ENCODE results near the gene STARD7. TPM values are rescaled to one million over a fixed set of nuclear protein-coding genes. Genes with fewer than 3 reads are reported as not detected.

Gene STARD7
- total and polyA plus RNA-seq, 7 experiments from 2014 or later = 56.5 to 133 (median 75.7) TPM

GRCh38 chr2:96151595-96152303 lies 56.9 kb downstream of the STARD7 start:
- peak in 1 of 9 donors; percentile 7 for DNase-seq
- H3K4me3 Mint-ChIP-seq = peak overlapping the region in 5 of 10 donors; percentile 23 to 60 (median 40)
- H3K4me1 ChIP-seq (ENCODE audit: control insufficient read depth in 2 of 2, insufficient read depth in 2 of 2, low read length in 2 of 2) = peaks cover 40 to 56% of the 10 kb centered on the region in 2 donors

GRCh38 chr2:96150791-96151594 lies 57.6 kb downstream of the STARD7 start:
- Histone ChIP-seq H3K4me1 (ENCODE audit: control insufficient read depth in 2 of 2, insufficient read depth in 2 of 2, low read length in 2 of 2) (peaks cover 40 to 51% of the 10 kb centered on the region in 2 donors), H3K36me3 (ENCODE audit: control insufficient read depth in 2 of 3, insufficient read depth in 3 of 3, low read length in 3 of 3) (no peaks in the 10 kb centered on the region), H3K9me3 (ENCODE audit: control insufficient read depth in 2 of 3, low read length in 3 of 3) (no peaks in the 10 kb centered on the region), H3K27me3 (ENCODE audit: control insufficient read depth in 2 of 2, insufficient read depth in 2 of 2, low read length in 2 of 2) (no peaks in the 10 kb centered on the region), H3K27ac (ENCODE audit: low read depth, low read length) (no peak overlapping the region), H3K4me3 (ENCODE audit: low read length) (no peak overlapping the region)
- Mint-ChIP-seq H3K36me3 (no peaks in the 10 kb centered on the region), H3K4me3 (peak overlapping the region in 3 of 10 donors; percentile 19 to 40 (median 23)), H3K4me1 (peaks cover 45 to 81% (median 68%) of the 10 kb centered on the region in 7 donors), H3K27ac (peak overlapping the region in 8 of 9 donors; percentile 84 to 100 (median 98)), H3K9me3 (peaks cover 0 to 10% (median 0%) of the 10 kb centered on the region in 11 donors), H3K27me3 (no peaks in the 10 kb centered on the region)
- POLR2A ChIA-PET = interaction anchor here (0.6 to 11.9 kb wide), 8 partner anchors 8 to 1078 kb away, joined by 3 to 106 read pairs (median 6); no protein-coding TSS in a partner anchor
- ATAC-seq = no peak
- intact Hi-C loops (cut with micrococcal nuclease) = no loop called here
- CTCF ChIA-PET = interaction anchor here (1.2 to 2.3 kb wide), 3 partner anchors 9 to 12 kb away, joined by 3 to 9 read pairs (median 8); no protein-coding TSS in a partner anchor
- no peak for DNase-seq

More at GRCh38 chr2:96151595-96152303, 56.9 kb downstream of the STARD7 start:
- intact Hi-C loops (cut with micrococcal nuclease) = no loop called here
- Histone ChIP-seq H3K27me3 (ENCODE audit: control insufficient read depth in 2 of 2, insufficient read depth in 2 of 2, low read length in 2 of 2) (no peaks in the 10 kb centered on the region), H3K9me3 (ENCODE audit: control insufficient read depth in 2 of 3, low read length in 3 of 3) (no peaks in the 10 kb centered on the region), H3K27ac (ENCODE audit: low read depth, low read length) (no peak overlapping the region), H3K36me3 (ENCODE audit: control insufficient read depth in 2 of 3, insufficient read depth in 3 of 3, low read length in 3 of 3) (no peaks in the 10 kb centered on the region), H3K4me3 (ENCODE audit: low read length) (no peak overlapping the region)
- Mint-ChIP-seq H3K27me3 (no peaks in the 10 kb centered on the region), H3K4me1 (peaks cover 46 to 82% (median 71%) of the 10 kb centered on the region in 7 donors), H3K36me3 (no peaks in the 10 kb centered on the region), H3K9me3 (peaks cover 0 to 5% (median 0%) of the 10 kb centered on the region in 11 donors), H3K27ac (peak overlapping the region; percentile 29 to 100 (median 93))
- ATAC-seq = no peak
- CTCF ChIA-PET = interaction anchor here (0.8 to 2.3 kb wide), 2 partner anchors 10 to 22 kb away, joined by 4 to 9 read pairs; no protein-coding TSS in a partner anchor
- POLR2A ChIA-PET = interaction anchor here (0.7 to 11.9 kb wide), 7 partner anchors 7 to 441 kb away, joined by 3 to 106 read pairs (median 4); no protein-coding TSS in a partner anchor

DNA sequence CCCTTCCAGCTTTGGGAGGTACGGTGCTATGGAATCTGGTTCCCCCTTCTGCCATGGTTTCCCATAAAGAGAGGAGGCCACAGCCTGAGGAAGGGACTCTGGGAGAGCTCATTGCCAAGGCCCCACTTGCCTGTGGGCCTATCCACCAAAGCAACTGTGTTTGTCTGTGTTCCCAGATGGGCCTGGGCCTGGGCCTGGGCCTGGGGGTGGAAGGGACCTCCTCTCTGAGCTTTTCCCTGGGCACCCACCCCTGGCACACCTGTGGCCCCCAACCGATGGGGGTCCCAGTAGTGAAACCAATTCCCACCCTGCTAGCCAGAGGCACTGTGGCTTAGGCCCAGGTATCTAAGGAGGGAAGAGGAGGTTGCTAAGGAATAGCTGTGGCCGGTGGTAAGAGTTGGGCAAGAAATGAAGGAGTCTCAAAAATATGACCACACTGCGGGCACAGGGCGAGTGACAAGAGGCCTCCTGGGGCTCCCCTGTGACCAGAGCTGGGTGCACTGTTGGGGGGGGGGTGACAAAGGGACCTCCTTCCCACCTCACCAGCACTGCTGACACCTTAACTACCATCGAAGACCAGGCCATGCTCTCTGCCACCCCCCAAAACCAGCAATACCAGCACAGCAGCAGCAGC lies 58.5 kb downstream of the STARD7 start:
- CTCF ChIA-PET = interaction anchor here (0.6 to 2.3 kb wide), 4 partner anchors 9 to 17 kb away, joined by 3 to 9 read pairs (median 6); no protein-coding TSS in a partner anchor
- no peak overlapping the region for H3K4me3 ChIP-seq (ENCODE audit: low read length)
- ATAC-seq = no peak
- DNase-seq = peak in 1 of 9 donors; percentile 6
- H3K9me3 ChIP-seq (ENCODE audit: control insufficient read depth in 2 of 3, low read length in 3 of 3) = no peaks in the 10 kb centered on the region
- H3K27ac ChIP-seq (ENCODE audit: low read depth, low read length) = peak overlapping the region; percentile 82
- H3K27me3 Mint-ChIP-seq = no peaks in the 10 kb centered on the region
- peak overlapping the region in 1 of 10 donors; percentile 18 for H3K4me3 Mint-ChIP-seq
- intact Hi-C loops (cut with micrococcal nuclease) = no loop called here
- H3K36me3 Mint-ChIP-seq = no peaks in the 10 kb centered on the region
- POLR2A ChIA-PET = interaction anchor here (0.6 to 11.9 kb wide), 6 partner anchors 9 to 1077 kb away, joined by 3 to 106 read pairs (median 8); no protein-coding TSS in a partner anchor
- H3K4me1 Mint-ChIP-seq = peaks cover 42 to 79% (median 67%) of the 10 kb centered on the region in 7 donors
- H3K27me3 ChIP-seq (ENCODE audit: control insufficient read depth in 2 of 2, insufficient read depth in 2 of 2, low read length in 2 of 2) = no peaks in the 10 kb centered on the region
- H3K36me3 ChIP-seq (ENCODE audit: control insufficient read depth in 2 of 3, insufficient read depth in 3 of 3, low read length in 3 of 3) = no peaks in the 10 kb centered on the region
- peak overlapping the region; percentile 76 to 100 (median 98) for H3K27ac Mint-ChIP-seq
- peaks cover 0 to 10% (median 0%) of the 10 kb centered on the region in 11 donors for H3K9me3 Mint-ChIP-seq
- peaks cover 44 to 55% of the 10 kb centered on the region in 2 donors for H3K4me1 ChIP-seq (ENCODE audit: control insufficient read depth in 2 of 2, insufficient read depth in 2 of 2, low read length in 2 of 2)

DNA sequence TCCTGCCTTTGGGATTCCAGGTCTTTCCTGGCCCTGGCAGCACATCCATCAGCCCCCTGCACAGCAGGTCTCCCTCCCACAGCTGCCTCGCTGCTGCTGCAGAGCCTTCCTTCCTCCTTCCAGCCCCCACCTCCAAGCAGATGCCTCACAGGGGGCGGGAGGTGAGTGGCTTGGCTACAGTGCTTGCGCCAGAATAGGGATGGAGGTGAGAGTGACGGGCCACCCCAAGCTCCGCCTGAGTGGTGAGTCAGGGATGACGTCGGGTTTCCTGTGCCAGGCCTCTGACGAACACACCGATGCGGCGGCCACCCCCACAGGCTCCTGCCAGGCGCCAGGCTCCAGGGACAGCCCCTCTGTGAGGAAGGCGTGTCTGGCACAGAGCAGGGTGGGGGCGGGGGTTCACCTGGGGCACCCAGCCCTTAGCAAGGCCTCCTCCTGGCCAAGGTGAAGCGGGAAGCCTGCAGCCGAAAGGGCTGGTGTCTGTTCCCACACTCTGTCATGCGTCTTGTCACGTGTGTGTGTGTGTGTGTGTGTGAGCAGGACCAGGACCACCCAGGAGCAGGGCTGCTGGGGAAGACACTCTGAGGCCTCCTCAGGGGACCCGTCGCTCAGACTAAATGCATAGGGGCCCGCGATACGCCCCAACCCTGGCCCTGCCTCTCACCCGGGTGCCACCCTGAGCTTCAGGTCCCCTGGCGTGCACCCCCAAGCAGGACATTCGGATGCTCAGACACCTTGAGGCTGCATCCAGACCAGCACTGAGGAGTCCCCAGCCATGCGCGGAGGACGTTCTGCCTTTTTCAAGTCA lies 60.0 kb downstream of the STARD7 start:
- H3K36me3 ChIP-seq (ENCODE audit: control insufficient read depth in 2 of 3, insufficient read depth in 3 of 3, low read length in 3 of 3) = peaks cover 0 to 7% (median 0%) of the 10 kb centered on the region in 3 experiments
- CTCF ChIA-PET = interaction anchor here (2.5 to 15.4 kb wide), 2 partner anchors 10 to 25 kb away, joined by 17 to 401 read pairs; partner anchors contain the start of gene ASTL
- H3K4me3 ChIP-seq (ENCODE audit: low read length) = peak overlapping the region; percentile 45
- peaks cover 0 to 8% (median 0%) of the 10 kb centered on the region in 5 donors for H3K36me3 Mint-ChIP-seq
- H3K4me1 ChIP-seq (ENCODE audit: control insufficient read depth in 2 of 2, insufficient read depth in 2 of 2, low read length in 2 of 2) = peaks cover 44 to 60% of the 10 kb centered on the region in 2 donors
- DNase-seq (peak; percentile 83 to 100 (median 98)), ATAC-seq (peak; percentile 79)
- peak overlapping the region; percentile 80 to 98 (median 88) for H3K4me3 Mint-ChIP-seq
- intact Hi-C loops (cut with micrococcal nuclease) = loop anchor here (1.0 to 5.0 kb wide), 12 partner anchors 8 to 814 kb away; partner anchors contain the start of genes STARD7 (in 2 of the 2), ARID5A (in 1 of the 2), ASTL (in 1 of the 2) and CNNM3 (in 1 of the 2)
- POLR2A ChIA-PET = interaction anchor here (0.6 to 11.9 kb wide), 8 partner anchors 10 to 389 kb away, joined by 3 to 106 read pairs (median 14); partner anchors contain the start of genes ASTL and STARD7
- H3K27ac ChIP-seq (ENCODE audit: low read depth, low read length) = peak overlapping the region; percentile 99
- peaks cover 0 to 10% (median 0%) of the 10 kb centered on the region in 11 donors for H3K9me3 Mint-ChIP-seq
- no peaks in the 10 kb centered on the region for H3K27me3 Mint-ChIP-seq
- peaks cover 46 to 81% (median 73%) of the 10 kb centered on the region in 7 donors for H3K4me1 Mint-ChIP-seq
- no peaks in the 10 kb centered on the region for H3K27me3 ChIP-seq (ENCODE audit: control insufficient read depth in 2 of 2, insufficient read depth in 2 of 2, low read length in 2 of 2)
- H3K9me3 ChIP-seq (ENCODE audit: control insufficient read depth in 2 of 3, low read length in 3 of 3) = no peaks in the 10 kb centered on the region
- H3K27ac Mint-ChIP-seq = peak overlapping the region; percentile 96 to 100 (median 99)

- Mint-ChIP-seq H3K27ac (peak overlapping the region; percentile 96 to 100 (median 99)), H3K9me3 (peaks cover 0 to 10% (median 0%) of the 10 kb centered on the region in 11 donors), H3K4me3 (peak overlapping the region; percentile 85 to 98 (median 90)), H3K4me1 (peaks cover 42 to 81% (median 71%) of the 10 kb centered on the region in 7 donors), H3K27me3 (no peaks in the 10 kb centered on the region), H3K36me3 (peaks cover 0 to 11% (median 0%) of the 10 kb centered on the region in 5 donors)
- CTCF ChIA-PET = interaction anchor here (1.0 to 15.4 kb wide), 5 partner anchors 9 to 35 kb away, joined by 3 to 401 read pairs (median 8); partner anchors contain the start of gene ASTL
- POLR2A ChIA-PET = interaction anchor here (0.6 to 11.9 kb wide), 9 partner anchors 9 to 390 kb away, joined by 3 to 106 read pairs (median 13); partner anchors contain the start of genes ASTL and STARD7
- Histone ChIP-seq H3K27me3 (ENCODE audit: control insufficient read depth in 2 of 2, insufficient read depth in 2 of 2, low read length in 2 of 2) (no peaks in the 10 kb centered on the region), H3K4me1 (ENCODE audit: control insufficient read depth in 2 of 2, insufficient read depth in 2 of 2, low read length in 2 of 2) (peaks cover 53 to 65% of the 10 kb centered on the region in 2 donors), H3K9me3 (ENCODE audit: control insufficient read depth in 2 of 3, low read length in 3 of 3) (no peaks in the 10 kb centered on the region), H3K4me3 (ENCODE audit: low read length) (peak overlapping the region; percentile 39), H3K36me3 (ENCODE audit: control insufficient read depth in 2 of 3, insufficient read depth in 3 of 3, low read length in 3 of 3) (peaks cover 0 to 14% (median 0%) of the 10 kb centered on the region in 3 experiments), H3K27ac (ENCODE audit: low read depth, low read length) (peak overlapping the region; percentile 99)
- intact Hi-C loops (cut with micrococcal nuclease) = loop anchor here (1.0 to 5.0 kb wide), 12 partner anchors 9 to 815 kb away; partner anchors contain the start of genes STARD7 (in 2 of the 2), ARID5A (in 1 of the 2), ASTL (in 1 of the 2) and CNNM3 (in 1 of the 2)
- ATAC-seq (no peak), DNase-seq (peak in 1 of 9 donors; percentile 16)
Observed at GRCh38 chr2:96147593-96148201, 60.9 kb downstream of the STARD7 start.

All from naive thymus-derived CD4-positive, alpha-beta T cell (primary cell).